Endothelial cell (in vitro differentiated cells): Measurements from ENCODE around the gene GOLGA6L2. TPM values are rescaled to one million over a fixed set of nuclear protein-coding genes. Genes with fewer than 3 reads are reported as not detected.

Source experiments
- DNase-seq: peaks from one replicate; pipeline ENCODE4 v3.0.0; 2021; ENCODE audit warnings: low spot score
- H3K27ac Mint-ChIP-seq: one replicate; pipeline ENCODE4 v1.8.0; 2021; ENCODE audit warnings: mixed read lengths, inconsistent platforms; ENCODE audit not compliant: unreplicated experiment
- H3K27me3 Mint-ChIP-seq: one replicate; pipeline ENCODE4 v1.8.0; 2021; ENCODE audit warnings: mild to moderate bottlenecking, moderate library complexity, mixed read lengths, inconsistent platforms; ENCODE audit not compliant: unreplicated experiment
- H3K36me3 Mint-ChIP-seq: one replicate; pipeline ENCODE4 v1.8.0; 2021; ENCODE audit warnings: mild to moderate bottlenecking, low read depth, mixed read lengths, inconsistent platforms; ENCODE audit not compliant: unreplicated experiment
- H3K4me1 Mint-ChIP-seq: one replicate; pipeline ENCODE4 v1.8.0; 2021; ENCODE audit warnings: mild to moderate bottlenecking, mixed read lengths, inconsistent platforms; ENCODE audit not compliant: unreplicated experiment
- H3K4me3 Mint-ChIP-seq: one replicate; pipeline ENCODE4 v1.8.0; 2021; ENCODE audit warnings: mild to moderate bottlenecking, mixed read lengths, inconsistent platforms; ENCODE audit not compliant: unreplicated experiment
- H3K9me3 Mint-ChIP-seq: one replicate; pipeline ENCODE4 v1.8.0; 2021; ENCODE audit warnings: mixed read lengths, inconsistent platforms; ENCODE audit not compliant: unreplicated experiment
- CTCF ChIP-seq: fragments of 200-600 bp; sonication (generic); IDR thresholded peaks from one replicate; pipeline ENCODE4 v1.5.0; 2021; ENCODE audit warnings: antibody characterized with exemption; ENCODE audit not compliant: unreplicated experiment
- total RNA-seq: library from RNA; stranded (reverse); fragmentation: NEBNext Ultra II Directional; extraction: Animal tissue kit (Norgen Biotek cat#: 25700); gene quantifications from one replicate; pipeline ENCODE4 v1.2.1, GENCODE V29; 2021; ENCODE audit not compliant: unreplicated experiment

The GOLGA6L2 gene
- total RNA-seq, 1 donor from 2014 or later = not detected

- H3K27me3 Mint-ChIP-seq = peaks cover 4% of the 10 kb centered on the region
- no peak overlapping the region for H3K27ac Mint-ChIP-seq
- TF ChIP-seq CTCF = no peak
- no peak overlapping the region for H3K4me3 Mint-ChIP-seq
- DNase-seq = no peak
- no peaks in the 10 kb centered on the region for H3K9me3 Mint-ChIP-seq
- H3K36me3 Mint-ChIP-seq = no peaks in the 10 kb centered on the region
- peaks cover 8% of the 10 kb centered on the region for H3K4me1 Mint-ChIP-seq
These were observed 49.3 kb downstream of the GOLGA6L2 start for GRCh38 chr15:23397779-23398178.

GRCh38 chr15:23395832-23396231, 51.2 kb downstream of the GOLGA6L2 start:
- Mint-ChIP-seq H3K27me3 (peaks cover 2% of the 10 kb centered on the region), H3K27ac (no peak overlapping the region), H3K4me1 (peaks cover 8% of the 10 kb centered on the region), H3K4me3 (no peak overlapping the region), H3K36me3 (no peaks in the 10 kb centered on the region), H3K9me3 (no peaks in the 10 kb centered on the region)
- no peak for TF ChIP-seq CTCF
- DNase-seq = no peak

- H3K36me3 Mint-ChIP-seq = no peaks in the 10 kb centered on the region
- no peaks in the 10 kb centered on the region for H3K9me3 Mint-ChIP-seq
- H3K27me3 Mint-ChIP-seq = no peaks in the 10 kb centered on the region
- no peak overlapping the region for H3K4me3 Mint-ChIP-seq
- peaks cover 8% of the 10 kb centered on the region for H3K4me1 Mint-ChIP-seq
- no peak for DNase-seq
- no peak for TF ChIP-seq CTCF
- no peak overlapping the region for H3K27ac Mint-ChIP-seq
These were observed 51.9 kb downstream of the GOLGA6L2 start for GRCh38 chr15:23395030-23395692.

Other genes with a start within 250 kb of the GOLGA6L2 start
- gene GOLGA6L26, start 113.0 kb downstream of the GOLGA6L2 start, total RNA-seq = not detected
- gene GOLGA8S, start 92.5 kb downstream of the GOLGA6L2 start, total RNA-seq = 0.28 TPM
- gene MKRN3, start 118.4 kb upstream of the GOLGA6L2 start, total RNA-seq = 0.85 TPM
- 4.5 TPM for gene MAGEL2, start 200.6 kb upstream of the GOLGA6L2 start, total RNA-seq
- 54.7 TPM for gene NDN, start 240.1 kb upstream of the GOLGA6L2 start, total RNA-seq